HG03432 (cell line): ENCODE data around the gene GIT2.
"Not testable (repeated sequence)": the region's sequence is repeated elsewhere in the genome, so short reads cannot be mapped to it uniquely, and the experiment has no call there.

Experiments used
- ATAC-seq: cut with Tn5 transposase; IDR thresholded peaks from one replicate; pipeline ENCODE4 v1.9.1; 2021; ENCODE audit warnings: mild to moderate bottlenecking, moderate library complexity; ENCODE audit not compliant: unreplicated experiment

Gene GIT2

DNA sequence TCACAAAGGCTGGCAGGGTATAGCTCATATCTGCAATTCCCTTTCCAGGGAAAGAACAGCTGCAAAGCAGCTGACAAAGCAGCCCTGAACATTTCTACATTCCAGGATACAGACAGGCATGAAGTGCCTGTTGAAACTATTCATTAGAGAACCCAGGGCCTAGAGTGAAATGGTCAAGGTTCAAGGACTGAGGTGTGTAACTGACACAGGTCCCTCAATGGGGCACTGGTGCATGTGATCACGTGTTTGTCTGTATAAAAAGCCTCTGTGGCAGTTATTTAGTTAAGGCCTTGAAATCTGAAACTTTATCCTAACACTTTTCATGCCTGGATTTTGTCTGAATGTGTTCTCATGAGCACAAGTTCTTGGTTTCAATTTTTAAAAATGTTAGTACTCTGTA lies 47.1 kb downstream of the GIT2 start:
- ATAC-seq, result no peak

GRCh38 chr12:109948368-109948767 lies 47.8 kb downstream of the GIT2 start:
- no peak for ATAC-seq

GRCh38 chr12:109947521-109947920 lies 48.6 kb downstream of the GIT2 start:
- ATAC-seq, result no peak

DNA sequence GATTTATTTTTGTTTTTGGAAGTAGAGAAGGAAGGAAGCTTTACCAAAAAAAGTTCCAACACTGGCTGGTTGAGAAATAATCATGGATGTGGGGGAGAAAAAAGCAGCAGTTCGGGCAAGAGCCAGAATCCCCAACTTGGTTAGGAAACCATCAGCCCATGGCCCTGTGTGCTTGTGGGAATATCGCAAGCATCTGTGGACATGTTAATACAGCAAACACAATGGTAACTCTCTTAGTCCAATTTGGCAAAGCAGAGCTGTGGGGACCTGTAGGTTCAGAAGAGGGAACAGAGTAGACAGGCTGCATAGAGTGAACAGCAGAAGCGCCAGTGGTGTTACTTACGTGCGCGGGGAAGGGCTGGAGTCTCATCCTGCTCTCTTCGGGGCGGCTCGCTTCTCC lies 49.3 kb downstream of the GIT2 start:
- no peak for ATAC-seq

DNA sequence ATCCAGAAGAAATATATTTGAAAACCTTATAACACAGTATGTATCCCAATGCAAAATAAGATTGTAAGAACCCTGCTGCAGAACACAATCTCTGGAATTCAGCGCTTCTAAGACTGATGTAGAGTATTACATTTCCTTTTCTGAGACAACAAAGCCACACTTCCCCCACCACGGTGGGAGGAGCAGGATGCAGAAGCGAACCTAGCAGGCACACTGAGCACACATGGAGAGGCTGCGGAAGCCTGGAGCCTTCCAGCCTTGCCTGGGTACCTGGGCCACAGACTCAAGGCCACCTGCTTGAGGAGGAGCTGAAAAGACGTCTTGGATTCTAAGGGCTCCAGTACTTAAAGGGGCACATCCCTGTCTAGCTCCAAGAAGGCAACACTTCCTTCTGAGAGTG lies 49.7 kb downstream of the GIT2 start:
- no peak for ATAC-seq

DNA sequence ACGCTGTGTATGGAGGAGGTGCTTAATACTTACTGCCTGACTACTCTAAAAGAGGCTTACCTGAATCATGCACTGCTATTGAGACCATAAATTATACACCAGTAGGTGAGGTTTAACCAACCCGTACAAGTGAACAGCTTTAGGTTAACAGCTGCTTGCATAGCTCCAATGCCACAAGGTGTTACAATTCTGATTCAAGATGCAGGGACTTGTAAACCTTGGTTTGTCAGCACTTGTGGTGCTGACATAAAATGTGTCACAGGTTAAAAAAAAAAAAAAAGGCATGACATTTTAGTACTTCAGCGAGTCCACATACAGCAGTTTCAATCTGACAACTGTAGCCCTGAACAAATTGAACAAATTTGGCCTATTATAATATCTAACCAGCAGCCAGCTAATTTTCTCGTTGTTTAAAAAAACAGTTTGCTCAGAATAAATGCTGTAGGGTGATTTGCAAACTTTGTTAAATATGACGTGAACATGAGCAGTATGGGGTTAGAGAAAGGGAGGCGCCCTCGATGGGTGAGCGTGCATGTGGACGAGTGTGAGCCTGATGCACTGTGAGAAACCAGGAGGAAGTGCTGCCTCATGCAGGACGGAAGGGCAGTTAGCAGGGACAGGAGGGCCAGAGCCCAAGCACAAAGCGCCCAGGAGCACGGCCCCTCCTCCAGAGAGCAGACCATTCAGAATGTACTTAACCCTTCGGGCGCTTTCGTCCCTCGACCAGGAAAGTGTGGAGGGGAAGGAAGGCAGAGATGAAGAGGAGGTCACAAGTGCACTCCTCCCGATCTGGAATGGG lies 51.4 kb downstream of the GIT2 start:
- no peak for ATAC-seq

GRCh38 chr12:109943811-109944210 lies 52.4 kb downstream of the GIT2 start:
- ATAC-seq, result no peak

- ATAC-seq, result no peak
Measured at GRCh38 chr12:109940339-109940923, 55.7 kb downstream of the GIT2 start.

- ATAC-seq, result no peak
Measured at GRCh38 chr12:109939504-109939903, 56.7 kb downstream of the GIT2 start.

- no peak for ATAC-seq
Measured at GRCh38 chr12:109938947-109939346, 57.2 kb downstream of the GIT2 start.

DNA sequence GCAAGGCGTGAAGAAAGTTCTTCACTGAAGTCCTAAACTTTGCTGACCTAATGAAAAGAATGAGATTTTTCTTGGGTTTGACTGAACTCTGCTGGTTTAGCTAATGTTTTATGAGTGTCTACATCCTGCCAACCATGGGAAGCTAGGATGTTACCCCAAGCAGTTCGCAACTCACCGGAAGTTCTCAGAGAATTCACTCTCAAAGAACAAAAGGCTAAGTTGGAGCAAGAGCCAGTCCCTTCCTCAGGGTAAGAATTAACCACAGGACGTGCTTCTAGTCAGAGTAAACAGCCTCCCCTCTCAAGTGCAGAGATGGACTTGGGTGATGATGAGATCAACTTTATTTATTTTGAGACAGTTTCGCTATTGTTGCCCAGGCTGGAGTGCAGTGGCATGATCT lies 58.8 kb downstream of the GIT2 start:
- no peak for ATAC-seq

GRCh38 chr12:109934026-109934425 lies 62.1 kb downstream of the GIT2 start:
- no peak for ATAC-seq

GRCh38 chr12:109932878-109933503 lies 63.2 kb downstream of the GIT2 start:
- ATAC-seq, result no peak

GRCh38 chr12:109931143-109931542 lies 65.0 kb downstream of the GIT2 start:
- ATAC-seq, result no peak

DNA sequence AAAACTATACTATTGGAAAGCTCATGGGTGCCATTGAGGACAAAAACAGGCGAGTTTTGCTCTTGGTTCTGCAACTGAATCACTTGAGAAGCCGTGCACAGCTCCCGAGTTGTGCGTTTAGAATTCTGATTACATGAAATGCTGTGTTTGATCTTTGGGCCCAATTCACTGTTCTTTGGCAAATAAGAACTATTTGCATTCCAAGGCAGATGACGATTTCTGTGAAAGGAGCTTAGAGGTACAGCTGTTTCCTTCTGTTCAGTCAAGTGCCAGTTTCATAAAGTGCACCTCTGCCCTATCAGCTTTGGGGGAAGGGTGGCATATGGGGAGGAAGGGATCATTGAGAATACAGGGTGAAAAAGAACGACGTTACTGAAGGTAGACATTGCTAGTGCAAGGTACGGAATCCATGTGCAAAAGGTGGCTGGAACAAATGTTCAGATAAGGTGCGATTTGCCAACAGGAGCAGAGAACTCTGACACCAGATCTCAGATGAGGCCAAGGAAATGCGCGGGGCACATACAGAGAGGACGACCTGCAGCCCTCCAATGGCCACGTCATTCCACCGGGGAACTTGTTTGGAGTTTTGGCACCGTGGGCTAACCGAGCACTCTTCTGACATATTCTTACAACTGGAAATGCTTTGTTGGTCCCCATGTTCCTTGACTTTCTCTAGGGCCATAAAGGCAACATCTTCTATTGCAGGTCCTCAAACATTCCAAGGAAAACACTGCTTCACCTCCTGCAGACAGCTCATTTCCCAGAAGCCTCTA lies 66.0 kb downstream of the GIT2 start:
- no peak for ATAC-seq

- ATAC-seq, result not testable (repeated sequence)
Measured at GRCh38 chr12:109929326-109929725, 66.8 kb downstream of the GIT2 start.

GRCh38 chr12:109928058-109928656 lies 68.0 kb downstream of the GIT2 start:
- no peak for ATAC-seq

- no peak for ATAC-seq
Measured at GRCh38 chr12:109927622-109928021, 68.5 kb downstream of the GIT2 start.

DNA sequence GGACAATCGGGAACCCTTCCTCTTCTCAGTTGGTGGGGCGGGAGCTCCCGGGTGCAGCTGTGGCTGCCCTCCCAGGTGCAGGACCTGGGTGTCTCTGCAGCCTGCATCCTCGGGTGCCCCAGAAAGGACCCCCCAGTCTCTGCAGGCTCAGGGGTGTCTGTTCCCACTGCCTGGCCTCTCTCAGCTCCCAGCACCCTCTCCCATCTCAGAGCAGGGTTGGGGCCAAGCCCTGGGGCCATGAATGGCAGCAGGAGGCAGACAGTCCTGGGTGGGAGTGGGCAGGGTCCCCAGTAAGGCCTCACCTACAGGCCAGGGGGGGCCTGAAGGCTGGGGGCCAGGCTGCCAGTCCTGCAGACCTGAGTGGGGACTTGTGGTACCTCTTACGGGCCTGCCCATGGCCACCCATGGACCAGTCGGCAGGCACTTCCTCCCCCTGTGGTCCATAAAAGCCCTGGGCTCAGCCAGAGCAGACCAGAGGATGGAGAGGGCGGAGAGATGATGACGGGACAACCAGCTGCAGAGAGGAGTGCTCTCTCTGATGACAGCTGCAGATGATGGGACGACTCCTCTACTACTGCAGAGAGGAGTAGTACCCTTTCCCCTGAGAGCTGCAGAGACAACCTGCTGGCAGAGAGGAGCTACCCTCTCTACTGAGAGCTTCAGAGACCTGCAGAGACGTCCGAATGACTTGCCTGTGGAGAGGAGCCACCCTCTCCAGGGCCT lies 69.5 kb downstream of the GIT2 start:
- no peak for ATAC-seq

DNA sequence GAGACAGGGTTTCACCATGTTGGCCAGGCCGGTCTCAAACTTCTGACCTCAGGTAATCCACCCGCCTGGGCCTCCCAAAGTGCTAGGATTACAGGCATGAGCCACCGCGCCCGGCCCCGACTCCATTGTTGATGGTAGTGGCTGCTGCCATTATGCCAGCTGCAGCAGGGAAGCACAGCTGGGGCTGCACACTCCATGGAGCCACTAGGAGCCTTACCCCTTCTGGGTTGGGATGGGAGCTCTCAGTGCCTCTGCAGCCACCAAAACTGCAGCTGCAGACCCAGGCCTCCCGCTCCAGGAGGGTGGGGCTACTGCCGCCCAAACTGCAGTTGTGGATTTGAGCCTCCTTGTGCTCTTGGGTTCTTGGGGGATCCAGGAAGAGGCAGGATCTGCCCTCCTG lies 70.2 kb downstream of the GIT2 start:
- ATAC-seq, result no peak
